GM21717 (cell line): ENCODE results near the gene TUBGCP6.
"Not testable (repeated sequence)": the region's sequence is repeated elsewhere in the genome, so short reads cannot be mapped to it uniquely, and the experiment has no call there.

Experiments used
- ATAC-seq: cut with Tn5 transposase; IDR thresholded peaks from one replicate; pipeline ENCODE4 v1.9.1; 2021; ENCODE audit warnings: mild to moderate bottlenecking, moderate library complexity; ENCODE audit not compliant: unreplicated experiment

TUBGCP6 gene

DNA sequence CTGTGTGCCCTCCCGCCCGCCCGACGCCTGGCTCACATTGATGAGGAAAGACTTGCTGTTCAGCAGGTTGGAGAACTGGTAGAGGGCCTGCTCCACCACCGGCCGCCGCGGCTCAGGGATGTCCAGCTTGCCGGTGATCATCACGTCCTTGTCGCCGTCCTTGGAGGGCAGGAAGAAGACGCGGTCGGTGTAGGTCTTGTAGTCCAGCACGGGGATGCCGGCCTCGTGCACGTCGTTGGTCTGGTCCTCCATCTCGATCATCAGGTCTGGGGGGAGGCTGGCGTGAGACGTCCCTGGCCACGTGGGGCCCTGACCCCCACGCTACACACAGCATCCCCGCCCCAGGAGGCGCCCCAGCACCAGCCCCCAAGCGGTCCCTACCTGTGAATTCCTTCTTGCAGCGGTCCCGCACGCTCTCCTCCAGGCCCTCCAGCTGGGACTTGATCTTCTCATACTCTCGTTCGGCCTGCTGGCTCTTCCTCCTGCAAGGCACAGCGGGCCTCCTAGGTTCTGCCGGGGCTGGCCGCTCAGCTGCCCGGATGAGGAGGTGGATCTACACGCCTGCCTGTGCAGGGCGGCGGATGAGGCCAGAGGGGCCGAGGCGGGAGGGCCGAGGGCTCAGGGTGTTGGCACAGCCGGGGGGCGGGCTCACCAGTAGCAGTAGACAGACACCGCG lies 36.0 kb upstream of the TUBGCP6 start:
- no peak for ATAC-seq

DNA sequence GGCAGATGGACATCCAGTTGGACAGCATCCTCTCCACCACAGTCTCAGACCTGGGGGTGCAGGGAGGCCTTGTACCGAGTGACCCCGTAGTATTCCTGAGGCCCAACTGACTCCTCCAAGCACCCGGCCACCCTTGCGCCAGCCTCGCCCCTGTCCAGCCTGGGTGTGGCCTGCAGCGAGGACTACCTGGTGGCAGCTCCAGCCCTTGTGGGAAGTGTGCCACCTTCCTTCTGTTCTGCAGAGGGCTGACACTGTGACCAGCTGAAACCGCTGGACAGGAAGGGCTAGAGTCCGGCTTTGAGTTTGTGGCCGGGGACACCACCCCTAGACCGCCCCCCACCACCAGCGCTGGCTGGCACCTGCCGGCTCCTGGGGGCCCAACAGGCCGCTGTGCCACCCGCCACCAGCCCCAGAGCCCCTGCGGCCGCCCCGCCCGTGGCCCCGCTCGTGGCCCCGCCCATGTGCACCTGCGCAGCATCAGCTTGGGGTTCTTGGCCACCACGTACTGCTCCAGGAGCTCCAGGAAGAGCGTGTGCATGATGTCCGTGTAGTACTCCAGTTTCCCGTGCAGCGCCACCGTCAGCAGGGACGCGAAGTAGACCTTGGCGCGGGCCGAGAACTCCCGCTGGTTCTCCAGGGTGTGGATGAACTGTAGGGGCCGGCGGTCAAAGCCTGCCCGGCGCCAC lies 35.3 kb upstream of the TUBGCP6 start:
- no peak for ATAC-seq

DNA sequence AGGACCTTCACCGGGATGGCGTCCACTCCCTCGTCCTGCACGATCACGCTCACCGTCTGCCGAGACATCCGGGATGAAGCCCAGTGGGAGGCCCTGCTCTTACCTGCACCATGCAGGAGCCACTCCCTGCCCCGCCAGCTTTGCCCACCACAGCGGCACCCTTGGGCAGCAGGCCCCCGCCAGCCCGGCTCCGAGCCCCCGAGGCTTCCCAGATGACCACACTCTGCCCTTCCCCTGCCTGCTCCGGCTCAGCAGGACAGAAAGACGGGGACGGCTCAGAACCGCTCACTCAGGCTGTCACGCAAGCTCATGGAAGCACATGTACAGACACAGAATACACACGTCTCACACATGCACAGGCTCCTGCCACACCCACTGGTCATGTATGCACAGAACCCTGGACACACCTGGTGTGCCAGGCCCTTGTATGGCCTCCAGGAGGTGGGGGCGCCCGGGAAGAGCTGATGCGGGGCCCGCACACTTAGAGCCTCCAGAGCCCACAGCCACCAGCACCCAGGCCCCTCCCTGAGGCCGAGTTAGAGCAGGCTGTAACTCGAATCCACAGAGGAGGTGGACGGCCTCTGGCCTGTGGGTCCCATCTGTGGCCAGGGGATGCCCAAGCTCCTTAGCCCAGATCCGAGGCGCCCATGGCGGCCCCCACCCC lies 34.3 kb upstream of the TUBGCP6 start:
- no peak for ATAC-seq

DNA sequence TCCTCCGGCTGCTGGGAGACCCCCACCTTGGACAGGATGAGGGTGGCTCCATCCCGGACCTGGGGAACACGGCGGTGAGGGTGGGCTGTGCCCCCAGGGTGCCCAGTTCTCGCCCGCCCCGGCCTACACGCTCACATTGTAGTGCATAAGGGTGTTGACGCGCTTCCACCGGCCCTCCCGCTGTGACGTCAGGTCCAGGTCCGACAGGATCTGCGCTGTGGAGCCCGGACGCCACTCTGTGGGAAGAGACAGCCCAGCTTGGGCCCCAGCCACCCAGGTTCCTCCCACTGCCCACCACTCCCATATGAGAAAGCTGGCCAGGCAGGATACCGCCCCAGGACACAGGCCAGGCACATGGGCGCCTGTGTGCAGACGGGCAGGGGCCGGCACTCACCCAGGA lies 33.6 kb upstream of the TUBGCP6 start:
- no peak for ATAC-seq

DNA sequence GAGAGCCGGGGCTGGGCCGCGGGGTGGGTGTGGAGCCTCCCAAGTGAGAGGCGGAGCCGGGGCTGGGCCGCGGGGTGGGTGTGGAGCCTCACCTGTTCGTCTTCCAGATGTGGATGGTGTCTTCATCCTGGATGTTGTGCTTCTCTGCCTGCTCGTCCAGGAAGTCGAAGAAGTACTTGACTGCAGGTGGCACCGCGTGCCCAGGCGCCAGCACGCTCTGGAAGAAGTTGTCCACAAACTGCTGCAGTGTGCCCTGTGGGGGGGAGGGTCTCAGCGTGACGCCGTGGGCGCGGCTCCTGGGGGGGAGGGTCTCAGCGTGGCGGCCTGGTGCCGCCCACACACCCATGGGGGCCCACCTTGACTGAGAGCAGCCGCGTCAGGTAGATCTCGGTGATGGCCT lies 32.9 kb upstream of the TUBGCP6 start:
- ATAC-seq, result no peak

DNA sequence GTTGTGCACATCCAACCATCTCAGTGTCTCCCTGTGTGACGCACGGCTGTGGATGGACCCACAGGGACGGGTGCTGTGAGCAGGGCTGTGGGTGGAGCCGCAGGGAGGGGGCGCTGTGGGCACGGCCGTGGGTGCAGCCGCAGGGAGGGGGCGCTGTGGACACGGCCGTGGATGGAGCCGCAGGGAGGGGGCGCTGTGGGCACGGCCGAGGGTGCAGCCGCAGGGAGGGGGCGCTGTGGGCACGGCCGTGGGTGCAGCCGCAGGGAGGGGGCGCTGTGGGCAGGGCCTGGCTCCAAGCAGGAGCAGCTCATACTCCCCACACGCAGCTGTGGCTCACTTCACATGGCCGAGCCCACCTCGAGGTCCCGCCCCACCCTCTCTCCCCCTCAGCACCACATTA lies 31.3 kb upstream of the TUBGCP6 start:
- no peak for ATAC-seq

DNA sequence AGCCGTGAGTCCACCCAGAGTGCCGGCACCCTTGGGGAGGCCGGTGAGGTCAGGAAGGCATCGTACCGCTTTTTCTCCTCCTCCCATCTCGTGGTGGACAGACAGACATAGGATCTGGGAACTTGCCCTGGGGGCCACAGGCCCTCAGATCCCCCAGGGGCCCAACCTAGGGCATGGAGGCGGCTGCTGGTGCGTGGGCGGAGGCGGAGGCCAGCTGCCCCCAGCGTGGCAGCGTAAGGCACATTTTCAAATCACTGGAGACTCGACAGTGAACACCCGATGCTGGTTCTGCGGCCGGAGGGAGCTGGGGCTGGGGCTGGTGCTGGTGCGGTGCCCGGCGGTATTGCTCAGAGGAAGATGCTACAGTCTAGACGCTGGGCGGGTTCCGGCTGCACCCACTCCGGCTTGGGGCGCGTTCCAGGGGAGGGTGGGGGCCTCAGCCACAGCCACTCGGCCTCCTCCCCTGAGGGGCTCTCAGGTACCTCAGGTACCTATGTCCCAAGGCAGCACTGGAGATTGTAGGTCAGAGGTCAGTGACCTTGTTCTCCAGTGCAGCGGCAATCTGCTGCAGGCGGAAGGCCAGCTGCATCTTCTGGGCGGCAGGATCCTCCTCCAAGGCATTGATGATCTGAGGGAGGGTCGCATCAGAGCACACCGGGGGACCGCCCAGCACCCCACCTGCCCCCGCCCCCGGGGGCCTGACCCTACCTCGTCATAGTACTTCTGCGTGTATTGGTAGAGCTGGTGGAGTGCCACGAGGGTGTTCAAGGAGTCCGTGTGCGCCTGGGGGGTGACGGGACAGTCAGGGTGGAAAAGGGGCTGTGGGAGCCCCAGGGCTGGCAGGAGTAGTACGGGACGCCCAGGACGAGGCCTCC lies 30.6 kb upstream of the TUBGCP6 start:
- no peak for ATAC-seq

DNA sequence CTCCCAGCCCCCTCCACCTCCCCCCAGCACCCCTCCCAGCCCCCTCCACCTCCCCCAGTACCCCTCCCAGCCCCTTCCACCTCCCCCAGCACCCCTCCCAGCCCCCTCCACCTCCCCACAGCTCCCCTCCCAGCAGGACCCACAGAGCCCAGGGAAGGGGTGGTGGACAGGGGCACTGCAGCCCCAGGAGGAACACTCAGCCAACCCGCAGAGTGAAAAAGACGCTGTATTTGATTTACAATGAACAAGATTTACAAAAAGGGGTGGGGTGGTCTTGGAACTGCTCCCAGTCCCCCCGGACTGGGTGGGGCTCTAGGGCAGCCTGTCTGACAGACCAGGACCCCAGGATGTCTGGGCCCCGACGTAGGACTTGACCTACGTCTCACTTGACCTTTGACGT lies 29.9 kb upstream of the TUBGCP6 start:
- ATAC-seq, result no peak

DNA sequence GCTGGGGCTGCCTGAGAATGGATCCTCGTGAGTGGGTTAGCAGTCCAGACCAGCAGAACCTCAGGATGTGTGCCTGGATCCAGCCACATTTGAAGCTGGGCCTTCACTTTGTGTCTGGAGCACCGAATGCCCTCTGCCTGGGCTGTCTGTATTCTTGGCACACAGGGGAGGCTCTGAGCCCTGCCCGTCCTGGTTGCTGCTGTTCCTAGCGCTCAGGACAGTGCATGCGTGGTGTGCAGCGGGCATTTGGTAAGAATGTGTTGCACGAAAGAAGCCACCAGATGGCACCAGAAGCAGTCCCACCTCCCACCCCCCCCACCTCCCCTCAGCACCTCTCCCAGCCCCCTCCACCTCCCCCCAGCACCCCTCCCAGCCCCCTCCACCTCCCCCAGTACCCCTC lies 29.5 kb upstream of the TUBGCP6 start:
- ATAC-seq, result no peak

DNA sequence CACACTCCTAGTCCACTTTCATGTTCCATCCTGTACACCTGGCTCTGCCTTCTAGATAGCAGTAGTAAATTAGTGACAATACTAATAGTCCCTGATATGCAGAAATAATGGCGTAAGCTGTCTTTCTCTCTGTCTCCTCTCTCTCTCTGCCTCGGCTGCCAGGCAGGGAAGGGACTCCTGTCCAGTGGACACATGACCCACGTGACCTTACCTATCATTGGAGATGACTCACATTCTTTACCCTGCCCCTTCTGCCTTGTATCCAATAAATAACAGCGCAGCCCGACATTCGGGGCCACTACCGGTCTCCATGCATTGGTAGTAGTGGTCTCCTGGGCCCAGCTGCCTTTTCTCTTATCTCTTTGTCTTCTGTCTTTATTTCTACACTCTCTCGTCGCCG lies 29.0 kb upstream of the TUBGCP6 start:
- not testable (repeated sequence) for ATAC-seq

DNA sequence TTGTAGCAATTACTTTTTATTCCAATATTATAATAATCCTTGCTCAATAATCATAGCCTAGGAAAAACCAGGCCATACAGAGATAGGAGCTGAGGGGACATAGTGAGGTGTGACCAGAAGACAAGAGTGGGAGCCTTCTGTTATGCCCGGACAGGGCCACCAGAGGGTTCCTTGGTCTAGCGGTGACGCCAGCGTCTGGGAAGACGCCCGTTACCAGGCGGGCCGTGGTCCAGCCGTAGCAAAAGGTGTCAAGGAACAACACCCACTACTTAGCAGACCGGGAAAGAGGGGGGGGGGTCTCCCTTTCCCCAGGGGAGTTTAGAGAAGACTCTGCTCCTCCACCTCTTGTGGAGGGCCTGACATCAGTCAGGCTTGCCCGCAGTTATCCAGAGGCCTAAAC lies 28.5 kb upstream of the TUBGCP6 start:
- not testable (repeated sequence) for ATAC-seq

DNA sequence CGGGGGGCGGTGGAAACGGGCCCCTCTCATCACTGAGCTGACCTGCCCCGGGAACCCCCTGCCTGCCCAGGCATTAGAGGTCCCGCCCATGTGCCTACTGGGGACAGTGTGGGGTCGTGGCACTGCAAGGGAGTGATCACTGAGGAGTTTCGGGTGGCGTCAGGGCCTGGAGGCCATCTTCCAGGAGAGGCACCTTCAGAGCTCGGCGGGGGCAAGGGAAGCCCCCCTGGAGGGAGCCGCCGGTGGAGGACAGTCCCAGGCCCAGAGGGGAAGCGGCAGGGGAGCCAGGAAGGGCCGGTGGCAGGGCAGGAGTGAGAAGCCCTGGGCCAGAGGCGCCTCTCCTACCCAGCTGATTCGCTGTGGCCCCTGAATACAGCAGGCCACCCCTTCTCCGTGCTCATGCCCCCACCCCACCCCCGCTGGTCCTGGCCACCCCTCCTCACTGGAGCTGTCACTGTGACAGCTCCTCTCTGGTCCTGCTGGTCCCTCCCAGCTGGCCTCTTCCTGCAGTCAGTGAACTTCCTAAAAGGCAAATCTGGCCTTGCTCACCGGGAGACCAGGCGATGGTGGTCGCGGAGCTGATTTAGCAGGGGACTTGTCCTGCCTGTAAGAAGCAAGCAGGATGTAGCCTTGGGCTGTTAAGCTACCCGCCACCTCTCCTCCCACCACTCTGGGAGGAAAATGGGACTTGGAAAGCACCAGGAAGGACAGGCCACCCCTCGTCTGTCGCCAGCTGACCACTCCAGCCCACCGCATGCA lies 27.4 kb upstream of the TUBGCP6 start:
- no peak for ATAC-seq

DNA sequence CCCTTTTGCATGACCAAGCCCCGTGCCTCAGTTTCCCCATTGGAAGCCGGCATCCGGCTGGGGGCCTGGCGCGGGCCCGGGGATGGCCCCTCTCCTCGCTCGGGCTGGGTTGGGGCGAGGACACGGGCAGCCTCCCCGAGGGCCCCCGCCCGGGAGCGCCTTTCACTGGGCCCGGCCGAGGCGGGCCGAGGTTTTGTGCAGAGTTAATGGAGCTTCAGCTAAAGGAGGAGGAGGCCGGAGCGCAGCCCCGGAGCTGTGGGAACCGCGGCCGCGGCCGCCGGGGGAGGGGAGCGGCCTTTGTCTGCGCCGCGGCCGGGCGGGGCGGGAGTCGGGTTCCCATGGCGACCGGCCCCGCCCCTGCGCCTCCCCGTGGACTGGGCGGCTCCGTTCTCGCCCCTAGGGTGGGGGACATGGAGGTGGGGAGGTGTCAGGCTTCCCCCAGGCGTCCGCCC lies 26.7 kb upstream of the TUBGCP6 start:
- no peak for ATAC-seq

DNA sequence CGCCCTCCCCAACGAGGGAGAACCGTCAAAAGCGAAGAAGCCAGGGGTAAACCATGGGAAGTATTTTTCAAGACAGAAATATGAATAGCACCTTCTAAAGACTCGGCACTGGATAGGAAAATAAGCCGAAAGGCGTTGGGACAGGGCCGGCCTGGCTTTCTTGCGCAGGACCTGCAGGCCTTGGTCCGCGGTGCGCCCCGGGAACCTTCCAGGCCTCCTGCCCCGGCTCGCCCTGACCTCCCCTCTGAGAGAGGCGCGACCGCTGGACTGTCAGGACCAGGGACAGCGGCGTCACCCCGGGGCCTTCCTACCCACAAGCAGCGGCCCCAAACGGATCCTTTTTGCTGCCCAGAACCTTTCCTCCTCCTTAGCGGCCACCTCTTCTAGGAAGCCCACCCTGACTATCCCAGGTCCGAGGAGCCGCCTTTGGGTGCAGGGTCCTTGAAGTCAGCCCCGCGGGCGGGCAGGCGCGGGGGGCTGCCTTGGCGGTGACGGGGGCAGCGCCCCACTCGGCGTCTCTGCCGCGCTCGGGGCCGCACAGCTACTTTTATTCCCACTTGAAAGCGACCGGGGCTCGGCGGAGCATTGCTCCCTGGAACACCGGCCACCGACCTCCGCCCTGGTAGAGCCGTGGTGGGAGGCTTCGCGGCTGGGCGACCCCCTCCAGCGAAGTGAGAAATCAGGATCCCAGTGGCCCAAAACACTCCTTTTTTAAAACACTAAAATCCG lies 26.0 kb upstream of the TUBGCP6 start:
- no peak for ATAC-seq

DNA sequence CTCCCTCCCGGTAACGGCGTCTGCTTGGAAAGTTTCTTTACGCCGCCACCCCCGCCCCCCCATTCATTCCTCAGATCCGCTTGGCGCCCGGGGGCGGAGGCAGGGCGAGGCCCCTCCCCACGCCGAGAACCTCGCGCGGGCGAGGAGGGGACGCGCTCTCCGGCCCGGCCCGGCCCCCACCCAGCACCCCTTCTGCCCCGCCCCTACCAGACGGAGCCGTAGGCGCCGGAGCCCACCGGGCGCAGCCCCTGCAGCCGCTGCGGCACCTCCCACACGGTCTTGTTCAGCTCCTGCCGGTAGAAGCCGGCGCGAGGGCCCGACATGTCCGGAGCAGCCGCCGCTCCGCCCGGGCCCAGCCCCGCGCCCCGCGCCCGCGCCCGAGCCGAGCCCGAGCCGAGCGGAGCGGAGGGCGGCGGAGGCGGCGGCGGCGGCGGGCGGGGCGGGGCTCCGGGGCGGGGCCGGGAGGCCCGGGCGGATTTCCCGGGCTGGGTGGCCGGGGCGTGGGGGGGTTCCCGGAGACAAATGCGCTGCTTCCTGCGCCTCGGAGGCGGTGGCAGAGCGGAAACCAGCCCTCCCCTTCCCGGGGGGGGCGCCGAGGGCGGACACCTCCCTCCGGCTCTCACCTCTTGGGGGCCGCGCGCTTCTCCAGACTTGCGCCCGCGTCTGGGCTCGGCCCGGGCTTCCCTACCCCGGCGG lies 25.3 kb upstream of the TUBGCP6 start, which contains the start of gene MAPK11:
Gene MAPK11 (minus strand): TSS at position 411 of the 696 bp plus-strand sequence. CDS start 88 bp downstream, at position 323.
- ATAC-seq, result no peak

DNA sequence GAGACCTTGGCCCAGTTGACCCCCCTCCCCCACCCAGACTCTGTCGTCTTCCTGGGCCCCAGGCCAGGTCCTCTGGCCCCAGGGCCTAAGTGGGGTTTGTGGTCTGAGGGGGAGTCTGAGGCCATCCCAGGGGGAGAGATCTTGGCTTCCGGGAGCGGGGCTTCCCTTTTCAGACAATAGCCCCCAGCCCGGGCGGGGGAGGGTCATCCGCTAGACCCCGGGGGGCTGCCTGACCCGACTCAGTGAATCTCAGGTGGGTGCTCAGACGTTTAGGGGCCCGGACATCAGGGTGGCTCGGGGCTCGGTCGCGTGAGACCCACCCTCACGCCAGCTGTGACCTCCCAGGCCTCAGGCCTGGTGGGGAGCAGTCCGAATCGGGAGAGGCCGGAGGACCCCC lies 24.7 kb upstream of the TUBGCP6 start:
- ATAC-seq, result no peak

DNA sequence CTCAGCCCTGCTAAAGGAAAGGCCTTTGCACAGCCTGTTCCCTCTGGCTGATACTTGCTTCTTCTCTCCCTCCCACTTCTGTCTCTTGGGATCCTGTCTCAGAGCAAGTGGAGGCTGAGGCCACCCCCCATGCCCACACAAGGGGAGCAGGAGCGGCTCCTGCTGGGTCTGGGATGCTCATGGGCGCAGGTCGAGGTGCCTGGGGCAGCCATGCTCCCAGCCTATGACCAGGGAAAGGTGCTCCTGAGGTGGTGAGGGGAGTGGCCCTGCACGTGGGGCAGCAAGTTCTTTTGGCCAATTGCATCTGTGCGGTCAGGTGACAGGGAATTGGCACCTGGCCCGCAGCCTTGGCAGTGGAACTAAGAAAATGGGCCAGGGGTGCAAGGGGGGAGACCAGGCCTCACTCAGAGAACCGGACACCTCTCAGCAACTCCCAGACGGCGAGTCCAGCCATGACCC lies 23.9 kb upstream of the TUBGCP6 start:
- no peak for ATAC-seq

DNA sequence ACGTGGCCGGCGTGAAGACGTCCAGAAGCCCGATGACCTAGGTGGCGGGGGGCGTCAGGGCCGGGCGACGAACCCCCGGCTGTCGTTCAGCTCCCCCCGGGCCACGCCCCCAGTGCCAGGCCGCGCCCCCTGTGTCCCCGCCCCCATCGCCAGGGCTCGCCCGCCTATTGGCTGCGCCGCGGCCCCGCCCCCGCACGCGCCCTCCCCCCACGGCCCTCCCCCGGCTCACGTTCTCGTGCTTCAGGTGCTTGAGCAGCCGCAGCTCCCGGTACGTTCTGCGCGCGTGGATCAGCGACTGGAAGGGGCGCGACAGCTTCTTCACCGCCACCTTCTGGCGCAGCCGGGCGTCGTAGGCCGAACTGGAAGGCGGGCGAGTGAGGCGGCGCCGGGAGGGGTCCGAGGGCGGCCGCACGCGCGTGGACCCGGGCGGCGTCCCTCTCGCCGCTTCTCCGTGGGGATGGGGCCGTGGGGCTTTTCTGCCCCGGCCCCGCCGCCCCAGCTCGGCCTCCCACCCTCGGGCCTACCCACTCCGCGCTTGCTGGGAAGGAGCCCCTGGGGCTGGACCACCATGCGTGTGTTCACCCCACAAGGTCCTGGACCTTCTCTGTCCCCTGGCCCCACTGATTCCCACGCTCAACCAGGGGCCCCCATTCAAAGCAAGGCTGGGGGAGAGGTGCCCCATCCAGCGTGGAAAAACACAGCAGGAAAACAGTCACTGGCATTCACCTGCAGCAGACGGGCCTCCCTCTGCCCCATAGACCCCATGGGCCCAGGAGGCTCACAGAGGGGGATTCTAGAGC lies 23.0 kb upstream of the TUBGCP6 start:
- ATAC-seq, result no peak
